Mesendoderm (in vitro differentiated cells): Measurements from ENCODE around the gene NCAPH2.

ENCODE experiments used
- DNase-seq: peaks from one replicate; pipeline ENCODE4 v3.0.0; 2013
- H2AK5ac ChIP-seq: 2 replicates; pipeline ENCODE4 v1.6.1; 2013; ENCODE audit warnings: low read length, inconsistent platforms
- H2BK120ac ChIP-seq: 2 replicates; pipeline ENCODE4 v1.6.1; 2013; ENCODE audit warnings: low read depth, mild to moderate bottlenecking, low read length, moderate library complexity, mixed read lengths
- H2BK15ac ChIP-seq: replicated peaks from 2 replicates; pipeline ENCODE4 v1.6.1; 2013; ENCODE audit warnings: low read depth, mild to moderate bottlenecking, moderate library complexity
- H2BK5ac ChIP-seq: 2 replicates; pipeline ENCODE4 v1.6.1; 2013; ENCODE audit warnings: low read length, inconsistent platforms
- H3K18ac ChIP-seq: 2 replicates; pipeline ENCODE4 v1.6.1; 2013; ENCODE audit warnings: mild to moderate bottlenecking, low read length, mixed read lengths
- H3K23ac ChIP-seq: one replicate; pipeline ENCODE4 v1.6.1; 2013; ENCODE audit warnings: low read length
- H3K27ac ChIP-seq: 2 replicates; pipeline ENCODE4 v1.5.1; 2013; ENCODE audit warnings: low read depth, mild to moderate bottlenecking, inconsistent platforms, low read length, moderate library complexity
- H3K27me3 ChIP-seq: 2 replicates; pipeline ENCODE4 v1.6.1; 2013; ENCODE audit warnings: low read length, control low read depth, mild to moderate bottlenecking, inconsistent platforms; ENCODE audit not compliant: insufficient read depth, poor library complexity
- H3K36me3 ChIP-seq: 2 replicates; pipeline ENCODE4 v1.6.1; 2013; ENCODE audit warnings: low read length, inconsistent platforms; ENCODE audit not compliant: control insufficient read depth, insufficient read depth
- H3K4ac ChIP-seq: one replicate; pipeline ENCODE4 v1.6.1; 2013; ENCODE audit warnings: low read depth, mild to moderate bottlenecking, low read length, moderate library complexity
- H3K4me1 ChIP-seq: 2 replicates; pipeline ENCODE4 v1.6.1; 2013; ENCODE audit warnings: low read depth, low read length, inconsistent platforms; ENCODE audit not compliant: control insufficient read depth
- H3K4me2 ChIP-seq: 2 replicates; pipeline ENCODE4 v1.6.1; 2013; ENCODE audit warnings: low read length
- H3K4me3 ChIP-seq: 2 replicates; pipeline ENCODE4 v1.5.1; 2013; ENCODE audit warnings: mild to moderate bottlenecking, low read length
- H3K56ac ChIP-seq: one replicate; pipeline ENCODE4 v1.6.1; 2013; ENCODE audit warnings: low read length
- H3K79me1 ChIP-seq: 2 replicates; pipeline ENCODE4 v1.6.1; 2013; ENCODE audit warnings: low read length, inconsistent platforms
- H3K79me2 ChIP-seq: 2 replicates; pipeline ENCODE4 v1.6.1; 2013; ENCODE audit warnings: mild to moderate bottlenecking, low read length; ENCODE audit not compliant: control insufficient read depth, insufficient read depth
- H3K9ac ChIP-seq: 2 replicates; pipeline ENCODE4 v1.6.1; 2013; ENCODE audit warnings: low read length, inconsistent platforms
- H4K5ac ChIP-seq: one replicate; pipeline ENCODE4 v1.6.1; 2013; ENCODE audit warnings: low read length
- H4K8ac ChIP-seq: one replicate; pipeline ENCODE4 v1.6.1; 2013; ENCODE audit warnings: low read depth, mild to moderate bottlenecking, control low read depth, low read length, moderate library complexity
- WGBS: extraction: QIAGEN DNeasy Blood & Tissue Kit; methylation state at CpG from one replicate; pipeline ENCODE4 v1.1.7; 2013; ENCODE audit warnings: low lambda C conversion rate, missing lambda C conversion rate; ENCODE audit not compliant: insufficient coverage; ENCODE audit errors: extremely low coverage; 5-methylcytosine and 5-hydroxymethylcytosine counted together

The NCAPH2 gene

DNA sequence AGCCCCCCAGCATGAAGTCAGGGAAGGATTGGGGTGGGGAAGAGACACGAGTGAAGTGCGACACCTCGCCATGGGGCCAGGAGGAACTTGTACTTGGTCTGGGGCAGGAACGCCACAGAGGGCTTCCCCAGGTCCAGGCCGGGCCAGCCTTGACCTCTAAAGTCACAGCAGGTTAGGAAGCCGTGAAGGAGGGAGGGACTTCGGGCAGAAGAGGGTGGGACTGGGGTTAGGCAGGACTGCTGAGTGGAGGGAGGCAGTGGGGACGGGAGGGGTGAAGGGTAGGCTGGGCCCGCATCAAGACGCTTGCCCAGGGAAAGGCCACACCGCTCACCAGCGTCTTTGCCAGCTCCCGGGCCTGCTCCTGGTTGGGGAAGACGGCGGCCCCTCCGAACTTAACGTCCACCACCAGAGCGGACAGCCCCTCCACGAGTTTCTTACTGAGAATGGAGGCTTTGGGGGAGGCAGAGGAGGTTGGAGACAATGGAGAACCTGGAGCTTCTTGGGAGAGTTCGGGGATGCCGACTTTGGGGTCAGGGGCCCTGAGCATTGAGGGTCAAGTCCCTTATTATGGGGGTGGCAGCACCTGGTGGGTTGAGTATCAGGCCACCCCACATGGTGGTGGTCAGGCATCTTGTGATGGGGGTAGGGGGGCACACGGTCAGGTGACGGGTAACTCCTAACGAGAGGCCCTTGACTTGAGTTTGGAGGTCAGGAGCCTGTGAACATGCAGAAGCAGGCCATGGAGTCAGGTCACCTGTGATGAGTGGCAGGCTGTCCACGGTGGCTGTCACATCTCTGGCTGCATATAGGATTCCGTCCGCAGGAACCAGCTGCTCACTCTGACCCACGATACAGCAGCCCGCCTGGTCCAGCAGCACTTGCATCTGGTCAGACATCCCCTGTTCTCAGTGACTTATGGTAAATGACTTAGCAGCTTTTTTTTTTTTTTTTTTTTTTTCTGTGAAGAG, 19.1 kb downstream of the NCAPH2 start:
- WGBS = no CpG with 5 or more reads among the region's 29 CpGs
- H3K56ac ChIP-seq = peak overlapping the region; percentile 94

GRCh38 chr22:50527921-50528681, 20.1 kb downstream of the NCAPH2 start:
- Histone ChIP-seq H4K5ac (no peak overlapping the region), H3K4me3 (no peak overlapping the region), H3K4me2 (no peak overlapping the region), H3K18ac (no peak overlapping the region), H3K79me1 (no peaks in the 10 kb centered on the region), H2BK15ac (no peak overlapping the region), H3K79me2 (no peaks in the 10 kb centered on the region), H3K4me1 (peaks cover 6% of the 10 kb centered on the region), H2BK5ac (no peak overlapping the region), H4K8ac (no peak overlapping the region), H3K27me3 (peaks cover 23% of the 10 kb centered on the region), H3K36me3 (no peaks in the 10 kb centered on the region), H3K27ac (no peak overlapping the region), H2AK5ac (no peak overlapping the region), H2BK120ac (no peak overlapping the region), H3K4ac (no peak overlapping the region), H3K56ac (no peak overlapping the region), H3K9ac (no peak overlapping the region), H3K23ac (no peak overlapping the region)
- no CpG with 5 or more reads among the region's 18 CpGs for WGBS
- DNase-seq = no peak

More for the DNA sequence above, 19.1 kb downstream of the NCAPH2 start:
- no peak overlapping the region for H4K5ac ChIP-seq
- H3K23ac ChIP-seq = no peak overlapping the region
- peak; percentile 79 for DNase-seq
- no peak overlapping the region for H2AK5ac ChIP-seq
- H3K9ac ChIP-seq = peak overlapping the region; percentile 83
- no peak overlapping the region for H2BK5ac ChIP-seq
- no peak overlapping the region for H4K8ac ChIP-seq
- H3K79me2 ChIP-seq = no peaks in the 10 kb centered on the region
- no peak overlapping the region for H3K27ac ChIP-seq
- H3K4me3 ChIP-seq = peak overlapping the region; percentile 30
- H3K27me3 ChIP-seq = peaks cover 21% of the 10 kb centered on the region
- no peak overlapping the region for H2BK15ac ChIP-seq
- H2BK120ac ChIP-seq = no peak overlapping the region
- H3K79me1 ChIP-seq = no peaks in the 10 kb centered on the region
- H3K36me3 ChIP-seq = no peaks in the 10 kb centered on the region
- H3K4me1 ChIP-seq = peaks cover 6% of the 10 kb centered on the region
- H3K18ac ChIP-seq = peak overlapping the region; percentile 44
- peak overlapping the region; percentile 61 for H3K4me2 ChIP-seq
- H3K4ac ChIP-seq = no peak overlapping the region

DNA sequence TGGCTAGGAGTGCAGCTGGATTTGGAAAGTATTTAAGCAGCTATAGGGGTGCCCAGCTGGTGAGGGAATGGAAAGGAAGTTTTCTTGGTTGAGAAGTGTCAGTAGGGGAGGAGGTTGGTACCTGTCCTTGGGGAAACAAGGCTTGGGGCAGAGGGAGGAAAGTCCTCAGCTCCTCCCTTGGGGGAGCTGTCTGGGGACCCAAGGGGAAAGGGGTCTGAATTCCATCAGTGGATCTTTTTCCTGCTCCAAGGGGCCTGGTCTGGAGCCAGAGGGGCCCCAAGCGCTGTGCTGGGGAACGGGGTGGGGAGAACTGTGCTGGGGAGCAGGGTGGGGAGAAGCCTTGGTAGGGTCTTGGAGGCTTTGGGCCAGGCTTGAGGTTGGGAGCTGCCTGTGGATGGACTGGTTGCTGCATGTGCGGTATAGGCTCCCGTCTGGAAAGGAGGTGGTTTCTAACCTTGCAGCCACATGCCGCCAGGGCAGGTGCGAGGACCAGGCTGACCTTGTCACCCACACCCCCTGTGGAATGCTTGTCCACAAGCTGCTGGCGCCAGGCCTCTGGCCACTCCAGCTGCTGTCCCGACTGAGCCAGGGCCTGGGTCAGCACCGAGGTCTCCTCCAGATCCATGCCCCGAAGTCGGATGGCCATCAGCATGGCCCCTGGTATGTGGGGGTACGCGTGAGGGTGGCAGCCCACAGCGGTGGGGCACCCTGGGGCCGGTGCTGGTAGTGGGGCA, 20.8 kb downstream of the NCAPH2 start:
- no peak overlapping the region for H3K23ac ChIP-seq
- H3K79me2 ChIP-seq = no peaks in the 10 kb centered on the region
- DNase-seq = no peak
- no CpG with 5 or more reads among the region's 15 CpGs for WGBS
- no peak overlapping the region for H3K9ac ChIP-seq
- H2AK5ac ChIP-seq = no peak overlapping the region
- H3K18ac ChIP-seq = no peak overlapping the region
- H3K79me1 ChIP-seq = no peaks in the 10 kb centered on the region
- no peak overlapping the region for H2BK15ac ChIP-seq
- H2BK5ac ChIP-seq = no peak overlapping the region
- H3K56ac ChIP-seq = no peak overlapping the region
- H3K36me3 ChIP-seq = no peaks in the 10 kb centered on the region
- no peak overlapping the region for H4K5ac ChIP-seq
- H3K4ac ChIP-seq = no peak overlapping the region
- peaks cover 23% of the 10 kb centered on the region for H3K27me3 ChIP-seq
- H3K27ac ChIP-seq = no peak overlapping the region
- no peak overlapping the region for H3K4me2 ChIP-seq
- H4K8ac ChIP-seq = no peak overlapping the region
- H3K4me1 ChIP-seq = peaks cover 6% of the 10 kb centered on the region
- no peak overlapping the region for H2BK120ac ChIP-seq
- no peak overlapping the region for H3K4me3 ChIP-seq

GRCh38 chr22:50529416-50529896, 21.4 kb downstream of the NCAPH2 start:
- no peak overlapping the region for H3K4me3 ChIP-seq
- no peak overlapping the region for H3K4ac ChIP-seq
- H3K23ac ChIP-seq = no peak overlapping the region
- no peak for DNase-seq
- no peak overlapping the region for H2BK15ac ChIP-seq
- no peak overlapping the region for H3K18ac ChIP-seq
- H3K9ac ChIP-seq = no peak overlapping the region
- no CpG with 5 or more reads among the region's 50 CpGs for WGBS
- no peak overlapping the region for H4K5ac ChIP-seq
- no peak overlapping the region for H2BK120ac ChIP-seq
- no peak overlapping the region for H2AK5ac ChIP-seq
- no peak overlapping the region for H3K4me2 ChIP-seq
- no peak overlapping the region for H4K8ac ChIP-seq
- H3K4me1 ChIP-seq = peaks cover 6% of the 10 kb centered on the region
- no peaks in the 10 kb centered on the region for H3K79me1 ChIP-seq
- H3K56ac ChIP-seq = peak overlapping the region; percentile 25
- H3K27me3 ChIP-seq = peaks cover 23% of the 10 kb centered on the region
- H3K27ac ChIP-seq = no peak overlapping the region
- H3K79me2 ChIP-seq = no peaks in the 10 kb centered on the region
- no peak overlapping the region for H2BK5ac ChIP-seq
- H3K36me3 ChIP-seq = no peaks in the 10 kb centered on the region

- Histone ChIP-seq H3K27ac (no peak within 1 kb of the TSS), H3K9ac (peak within 1 kb of the TSS; percentile 26), H4K5ac (no peak within 1 kb of the TSS), H3K4me3 (no peak within 1 kb of the TSS), H3K79me1 (no peaks in the 10 kb centered on the region), H3K4ac (no peak within 1 kb of the TSS), H3K79me2 (no peaks in the 10 kb centered on the region), H2BK120ac (no peak within 1 kb of the TSS), H3K18ac (no peak within 1 kb of the TSS), H3K4me1 (peaks cover 3% of the 10 kb centered on the region), H4K8ac (no peak within 1 kb of the TSS), H2AK5ac (no peak within 1 kb of the TSS), H2BK15ac (no peak within 1 kb of the TSS), H2BK5ac (no peak within 1 kb of the TSS), H3K23ac (no peak within 1 kb of the TSS), H3K56ac (peak within 1 kb of the TSS; percentile 50), H3K4me2 (peak within 1 kb of the TSS; percentile 6), H3K27me3 (peaks cover 23% of the 10 kb centered on the region), H3K36me3 (no peaks in the 10 kb centered on the region)
- no peak for DNase-seq
- WGBS = no CpG with 5 or more reads among the region's 92 CpGs
Observed at GRCh38 chr22:50529897-50530579, 22.0 kb downstream of the NCAPH2 start, which contains the start of gene TYMP. Gene TYMP (minus strand): TSS chr22:50530012. CDS start chr22:50529709, 303 bp downstream.
